GM21737 (cell line): ENCODE results near the gene ST6GAL2.

Experiments
- ATAC-seq: cut with Tn5 transposase; IDR thresholded peaks from one replicate; pipeline ENCODE4 v1.9.1; 2021; ENCODE audit warnings: mild to moderate bottlenecking, moderate library complexity; ENCODE audit not compliant: unreplicated experiment

Gene ST6GAL2

DNA sequence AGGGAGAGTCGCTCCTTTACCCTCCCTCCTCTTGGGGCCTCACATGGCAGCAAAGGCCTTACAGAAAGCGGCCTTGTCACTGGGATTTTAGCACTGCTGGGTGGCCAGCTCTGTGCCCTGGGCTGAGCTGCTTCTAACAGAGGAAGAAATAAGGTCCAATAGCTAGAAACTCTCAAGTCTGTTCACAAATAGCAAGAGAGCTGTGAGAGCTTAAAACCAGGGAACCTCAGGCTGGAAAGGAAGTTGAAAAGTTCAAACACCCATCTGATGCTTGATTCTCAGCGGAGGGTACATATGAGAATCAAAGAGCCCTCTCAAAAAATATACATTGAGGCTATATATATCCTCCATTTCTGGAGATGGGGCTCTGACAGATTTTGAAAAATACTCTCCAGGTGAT is 54.7 kb downstream of the ST6GAL2 start:
- ATAC-seq: no peak

DNA sequence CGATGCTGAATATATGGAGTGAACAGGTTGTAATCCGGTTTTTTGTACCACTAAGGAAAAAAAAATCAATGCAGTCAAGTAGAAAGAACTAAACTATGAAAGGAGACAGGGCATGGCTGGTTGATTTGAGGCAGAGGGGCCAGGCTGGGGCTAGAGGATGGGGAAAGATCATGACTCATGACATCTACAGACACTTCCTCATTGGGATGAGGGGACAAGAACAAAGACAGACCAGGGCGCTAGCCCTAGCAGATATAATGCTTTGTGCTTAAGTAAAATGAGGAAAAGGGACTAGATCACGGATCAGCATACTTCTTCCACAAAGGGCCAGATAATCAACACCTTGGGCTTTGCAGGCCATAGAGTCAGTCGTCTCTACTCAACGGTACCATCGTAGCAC is 55.8 kb downstream of the ST6GAL2 start:
- no peak for ATAC-seq

DNA sequence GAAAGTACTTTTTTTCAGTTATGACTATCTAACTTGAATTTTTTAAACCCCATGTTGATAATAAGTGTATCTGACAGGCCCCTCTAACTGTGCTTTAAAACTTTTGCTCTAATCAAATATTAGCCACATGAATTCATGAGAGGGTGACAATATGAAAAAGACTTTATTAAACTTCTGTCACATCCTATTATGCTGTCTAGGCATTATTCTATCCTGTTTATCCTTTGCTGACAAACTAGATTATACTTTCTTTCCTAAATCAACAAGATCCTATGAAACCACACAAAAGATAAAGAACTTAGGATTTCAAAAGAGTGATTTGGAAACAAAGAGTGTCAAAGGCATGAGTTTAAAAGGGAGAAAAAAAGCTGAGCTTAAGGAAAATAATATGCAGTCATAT is 57.8 kb downstream of the ST6GAL2 start:
- no peak for ATAC-seq

DNA sequence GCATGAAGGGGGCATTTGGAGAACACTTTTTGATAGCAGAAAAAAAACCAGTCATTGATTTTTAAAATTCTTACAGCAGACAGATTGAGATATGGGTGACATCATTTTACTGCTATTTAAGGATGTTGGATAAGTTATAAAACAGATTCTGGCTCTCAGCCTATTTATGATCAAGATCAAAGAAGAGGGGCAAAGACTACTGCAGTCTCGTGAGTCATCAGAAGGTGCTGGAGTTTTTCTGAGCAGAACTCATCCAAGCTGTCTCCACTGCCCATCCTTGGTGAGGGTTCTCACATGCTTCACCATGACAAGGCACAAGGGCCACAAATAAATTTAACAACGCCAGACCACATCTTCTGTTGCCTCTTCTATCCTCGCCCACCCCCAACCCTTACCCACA is 58.8 kb downstream of the ST6GAL2 start:
- no peak for ATAC-seq

DNA sequence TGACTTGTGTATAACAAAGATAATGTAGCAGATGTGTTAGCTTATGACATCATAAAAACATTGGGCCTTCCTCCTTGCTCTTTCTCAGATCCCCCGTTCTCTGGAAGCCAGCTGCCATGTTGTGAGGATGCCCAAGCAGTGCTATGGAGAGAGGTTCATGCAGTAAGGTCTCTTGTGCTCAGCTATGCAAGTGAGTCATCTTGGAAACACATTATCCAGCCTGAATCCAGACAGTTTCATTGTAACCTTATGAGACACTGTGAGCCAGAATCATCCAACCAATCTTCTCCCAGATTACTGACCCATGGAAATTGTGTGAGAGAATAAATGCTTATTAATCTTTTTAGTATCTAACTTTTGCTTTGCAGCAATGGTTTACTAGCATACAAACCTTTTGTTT is 60.8 kb downstream of the ST6GAL2 start:
- no peak for ATAC-seq

DNA sequence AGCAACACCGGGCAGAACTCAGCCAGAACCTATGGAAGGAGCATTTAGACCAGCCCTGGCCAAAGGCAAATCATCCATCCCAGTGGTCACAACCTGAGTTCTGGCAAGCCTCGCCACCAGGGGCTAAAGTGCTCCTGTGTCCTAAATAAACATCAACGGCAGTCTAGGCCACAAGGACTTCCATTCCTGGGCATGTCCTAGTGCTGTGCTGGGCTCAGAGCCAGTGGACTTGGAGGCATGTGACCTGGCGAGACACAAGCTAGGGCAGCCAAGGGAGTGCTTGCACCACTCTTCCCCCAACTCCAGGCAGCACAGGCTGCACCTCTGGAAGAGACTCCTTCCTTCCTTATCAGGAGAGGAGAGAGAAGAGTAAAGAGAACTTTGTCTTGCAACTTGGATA is 69.0 kb downstream of the ST6GAL2 start:
- no peak for ATAC-seq

DNA sequence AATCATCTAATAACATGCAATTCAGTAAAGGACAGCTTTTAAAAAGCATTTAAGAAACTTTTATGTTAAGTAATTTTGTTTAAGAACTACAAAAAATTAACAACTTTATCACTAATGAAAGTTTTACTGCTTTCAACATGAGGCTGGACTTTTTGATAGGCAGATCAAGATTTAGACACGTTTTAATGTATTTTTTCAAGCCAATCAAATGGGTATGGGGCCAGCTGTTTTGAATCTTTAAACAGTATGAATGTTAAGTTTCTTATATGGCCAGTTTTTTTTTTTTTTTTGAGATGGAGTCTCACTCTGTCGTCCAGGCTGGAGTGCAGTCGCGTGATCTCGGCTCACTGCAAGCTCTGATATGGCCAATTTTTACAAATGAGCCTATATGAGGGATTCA is 73.1 kb downstream of the ST6GAL2 start:
- ATAC-seq: no peak

DNA sequence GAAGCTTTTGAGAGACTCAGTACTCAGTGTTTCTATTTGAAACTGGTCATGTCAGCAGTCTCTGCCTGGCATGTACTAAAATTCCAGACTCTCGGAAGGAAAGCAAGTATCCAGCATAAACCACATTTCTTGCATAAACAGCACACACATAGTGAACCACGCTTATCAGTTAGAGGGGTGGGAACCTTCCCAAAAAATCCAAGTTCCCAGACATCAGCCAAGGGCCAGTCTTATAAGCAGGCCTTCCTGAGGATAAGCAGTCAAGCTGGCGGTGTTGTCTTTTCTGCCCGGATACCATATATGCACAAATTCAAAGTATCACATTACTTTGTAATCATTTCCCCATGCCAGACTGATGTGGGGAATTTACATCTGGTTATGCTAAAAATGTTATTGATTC is 73.6 kb downstream of the ST6GAL2 start:
- ATAC-seq: no peak

DNA sequence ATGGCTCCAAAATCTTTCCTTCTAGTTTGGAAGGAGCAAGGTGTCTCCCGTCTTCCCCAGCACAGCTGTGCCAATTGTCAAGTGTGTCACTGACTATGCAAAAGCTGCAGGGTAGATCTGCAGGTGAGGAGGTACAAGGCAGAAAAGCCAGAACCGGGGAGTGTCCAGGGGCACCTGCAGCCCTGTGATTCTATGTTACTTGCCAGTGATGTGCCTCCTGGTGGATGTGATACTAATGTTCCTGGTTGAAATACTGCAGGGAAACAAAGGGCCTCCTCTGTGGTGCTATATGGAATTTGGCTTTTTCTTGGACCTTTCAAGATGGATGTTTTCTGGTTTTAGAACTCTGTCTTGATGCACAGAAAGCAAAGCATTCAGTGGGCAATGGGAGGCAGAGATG is 80.3 kb downstream of the ST6GAL2 start:
- no peak for ATAC-seq

DNA sequence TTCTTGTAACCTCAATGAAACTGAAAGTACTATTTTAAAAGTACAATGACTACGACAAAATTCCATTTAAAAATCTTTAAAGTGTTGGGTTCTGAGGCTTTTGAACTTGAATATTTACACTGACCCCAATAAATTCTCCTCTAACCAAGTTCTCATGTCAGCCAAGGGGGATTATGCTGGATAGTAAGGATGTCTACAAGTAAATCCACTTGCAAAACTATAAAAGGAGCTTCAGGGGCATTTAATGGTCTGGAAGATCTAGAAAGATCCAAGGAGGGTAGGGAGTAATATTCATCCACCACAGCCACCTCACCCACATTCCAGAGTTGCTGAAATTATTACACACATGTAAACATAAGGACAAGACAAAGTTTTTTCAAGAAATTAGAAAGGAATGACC is 81.8 kb downstream of the ST6GAL2 start:
- ATAC-seq: no peak

DNA sequence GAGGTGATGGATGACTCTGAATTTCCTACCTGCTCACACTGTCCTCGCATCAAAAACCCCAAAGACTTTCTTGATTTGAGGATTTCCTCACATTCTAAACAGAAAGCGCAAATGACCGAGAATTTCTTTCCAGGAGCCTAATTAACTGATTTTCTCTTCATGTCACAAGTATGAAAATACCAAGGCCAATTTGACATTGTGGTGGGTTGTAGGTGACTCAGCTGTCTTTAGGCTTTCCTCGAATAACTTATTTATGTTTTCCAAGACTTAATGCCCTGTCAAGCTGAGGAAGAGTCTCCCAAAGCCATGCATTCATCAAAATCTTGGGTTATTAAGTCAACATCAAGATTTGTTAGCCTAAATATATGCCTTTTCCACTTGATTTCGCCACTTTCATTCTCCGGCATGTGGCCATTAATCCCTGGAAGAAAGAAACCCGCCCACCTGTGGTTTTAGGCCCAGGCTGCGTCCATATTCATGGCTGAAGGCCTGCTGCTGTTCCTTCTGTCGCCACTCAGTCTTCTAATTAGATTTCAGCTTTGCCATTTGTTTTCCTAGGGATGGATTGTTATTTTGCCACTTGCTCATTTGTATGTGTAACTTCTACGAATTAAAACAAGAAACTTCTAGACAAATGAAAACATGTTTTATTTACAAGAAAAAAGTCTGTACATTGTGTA is 84.9 kb downstream of the ST6GAL2 start:
- ATAC-seq: no peak

DNA sequence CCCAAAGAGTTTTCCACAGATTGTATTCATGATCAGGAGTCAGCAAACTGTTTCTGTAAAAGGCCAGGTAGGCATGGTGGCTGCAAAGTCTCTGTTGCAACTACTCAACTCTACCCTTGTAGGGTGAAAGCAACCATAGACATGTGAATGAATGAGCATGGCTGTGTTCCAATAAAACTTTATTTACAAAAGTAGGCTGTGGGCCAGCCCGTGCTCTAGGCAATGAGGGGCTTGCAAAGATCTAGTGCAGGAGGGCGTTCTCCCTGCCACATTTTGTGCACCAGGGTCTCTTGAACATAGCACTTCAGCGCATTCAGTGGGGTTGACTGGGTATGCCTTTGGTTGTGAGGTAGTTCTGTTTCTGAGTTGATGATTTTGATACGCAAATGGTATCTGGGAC is 85.8 kb downstream of the ST6GAL2 start:
- no peak for ATAC-seq

DNA sequence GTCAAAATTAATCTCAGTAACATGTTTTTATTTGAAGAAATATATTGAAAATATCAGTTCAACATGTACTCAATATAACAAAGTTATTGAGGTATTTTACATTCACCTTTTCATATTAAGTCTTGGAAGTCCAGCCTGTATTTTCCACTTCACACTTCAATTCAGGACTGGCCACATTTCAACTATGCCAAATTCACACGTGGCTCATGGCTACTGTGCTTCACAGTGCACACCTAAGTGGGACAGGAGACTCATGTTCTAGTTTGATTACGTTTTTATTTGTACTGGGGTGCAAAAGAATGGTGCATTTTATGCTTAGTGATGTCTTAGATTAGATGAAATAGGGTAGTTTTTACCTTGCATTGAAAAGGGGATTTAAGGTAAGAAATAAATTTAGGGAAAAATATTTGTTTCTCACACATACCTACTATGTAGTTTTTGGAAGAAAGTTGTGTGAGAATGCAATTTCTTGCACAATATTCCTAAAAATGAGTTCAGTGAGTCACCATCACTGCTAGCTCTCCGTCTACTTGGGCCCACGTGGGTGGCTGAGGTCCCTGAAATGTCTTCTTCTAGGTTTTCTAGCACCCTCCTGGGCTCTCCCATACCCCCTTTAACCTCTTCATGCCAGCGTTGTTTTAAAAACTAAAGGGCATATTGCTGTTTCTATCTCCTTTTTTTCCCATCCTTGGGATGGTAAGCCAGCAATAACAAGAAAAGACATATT is 87.0 kb downstream of the ST6GAL2 start:
- no peak for ATAC-seq

DNA sequence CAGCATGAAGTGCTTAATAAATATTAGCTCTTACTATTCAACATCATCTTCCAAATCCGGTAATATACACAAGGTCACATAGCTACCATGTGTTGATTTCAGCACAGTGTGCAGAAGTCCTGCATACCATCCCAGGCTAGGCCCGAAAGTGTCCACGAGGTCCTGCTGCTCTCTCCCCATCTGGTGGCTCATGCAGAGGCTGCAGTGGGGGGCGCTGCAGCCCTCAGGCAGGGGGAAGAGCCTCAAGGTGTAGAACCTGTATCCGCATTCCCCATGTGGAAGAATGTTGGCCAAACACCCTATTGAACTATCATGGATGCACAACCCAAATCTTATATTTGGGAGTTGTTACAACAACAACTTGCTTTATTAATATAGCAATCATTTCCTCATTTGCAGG is 88.5 kb downstream of the ST6GAL2 start:
- ATAC-seq: no peak

DNA sequence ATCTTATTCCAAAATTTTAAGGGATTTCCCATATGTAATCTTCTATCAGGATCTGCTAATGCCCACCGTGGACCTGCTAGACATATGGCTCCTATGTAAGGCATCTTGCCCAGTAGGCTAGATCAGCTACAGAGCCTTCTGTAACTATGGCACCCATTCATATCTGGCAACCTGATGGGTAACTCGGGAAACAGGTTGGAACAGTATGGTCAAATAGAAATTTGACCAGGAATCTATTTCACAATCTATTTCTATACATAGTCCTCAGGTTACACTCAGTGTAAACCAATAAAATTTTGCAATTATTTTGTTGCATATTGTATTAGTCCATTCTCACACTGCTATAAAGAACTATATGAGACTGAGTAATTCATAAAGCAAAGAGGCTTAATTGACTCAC is 93.3 kb downstream of the ST6GAL2 start:
- ATAC-seq: no peak

DNA sequence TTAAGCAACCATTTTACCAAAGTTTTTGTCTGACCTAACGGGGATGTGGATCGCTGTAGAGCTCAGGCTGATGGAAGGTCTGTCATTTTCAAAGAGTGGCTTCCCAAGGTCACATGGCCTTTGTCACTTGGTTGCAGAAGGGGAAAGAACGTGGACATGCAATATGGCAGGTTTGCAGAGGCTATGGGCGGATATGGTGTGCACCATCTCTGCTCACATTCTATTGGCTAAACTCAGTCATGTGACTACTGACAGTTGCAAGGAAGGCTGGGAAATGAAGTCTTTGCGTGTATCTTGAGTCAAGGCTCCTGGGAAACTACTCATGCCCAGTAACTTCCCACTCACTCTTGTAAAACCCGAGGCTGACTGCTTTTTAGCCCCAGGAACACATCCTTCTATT is 96.8 kb downstream of the ST6GAL2 start:
- ATAC-seq: no peak

DNA sequence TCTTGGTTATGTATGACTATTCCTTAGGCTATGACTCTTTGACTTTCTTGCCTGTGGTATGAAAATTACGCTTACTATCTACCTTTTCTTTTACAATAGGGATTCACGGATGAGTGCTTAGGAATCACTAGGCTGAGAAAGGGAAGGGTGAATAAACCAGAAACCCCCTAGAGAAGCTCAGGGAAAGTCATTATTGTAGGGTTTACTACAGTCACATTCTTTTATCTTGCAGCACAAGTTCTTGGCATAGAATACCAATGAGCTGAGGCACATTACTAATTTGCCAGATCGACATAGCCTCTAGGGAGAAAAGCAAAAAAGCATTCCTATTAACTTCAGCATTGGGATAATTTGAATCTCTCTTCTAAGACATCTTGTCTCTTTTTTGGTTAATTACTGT is 103.3 kb downstream of the ST6GAL2 start:
- no peak for ATAC-seq

DNA sequence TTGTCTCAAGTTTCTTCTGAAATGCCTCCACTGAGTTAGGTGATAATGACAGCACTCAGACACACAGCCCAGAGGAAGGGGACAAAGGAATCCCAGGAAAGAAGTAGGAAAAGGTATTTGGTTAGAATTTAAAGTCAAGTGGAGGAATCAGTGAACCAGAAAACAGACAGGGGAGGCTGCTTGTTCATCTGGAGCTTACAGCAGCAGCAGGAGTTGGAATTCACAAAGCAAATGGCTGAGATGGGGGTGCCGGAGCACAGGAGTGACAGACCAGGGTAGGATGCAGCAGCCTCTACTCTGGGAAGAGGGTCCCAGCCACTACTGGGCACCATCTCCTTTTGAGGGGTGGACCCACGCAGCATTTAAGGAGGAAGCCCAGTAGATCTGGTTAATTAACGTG is 104.8 kb downstream of the ST6GAL2 start:
- ATAC-seq: no peak

DNA sequence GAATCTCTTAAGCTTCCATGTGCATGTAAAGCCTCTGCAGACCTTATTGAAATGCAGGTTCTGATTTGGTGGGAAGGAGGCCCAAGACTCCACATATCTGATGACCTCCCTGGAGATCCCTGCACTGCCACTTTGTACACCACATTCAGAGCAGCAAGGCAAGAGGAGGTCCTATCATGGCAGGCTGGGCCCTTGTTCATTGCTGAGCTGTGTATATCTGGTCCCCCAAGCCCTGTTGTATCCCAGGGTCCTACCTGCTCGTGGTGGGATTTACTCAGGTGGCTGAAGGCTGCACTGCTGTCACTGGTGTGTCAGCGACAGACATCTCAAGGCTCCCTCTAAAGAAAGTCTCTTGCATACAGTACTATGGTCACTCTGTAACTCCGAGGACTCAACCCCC is 114.2 kb downstream of the ST6GAL2 start:
- no peak for ATAC-seq

DNA sequence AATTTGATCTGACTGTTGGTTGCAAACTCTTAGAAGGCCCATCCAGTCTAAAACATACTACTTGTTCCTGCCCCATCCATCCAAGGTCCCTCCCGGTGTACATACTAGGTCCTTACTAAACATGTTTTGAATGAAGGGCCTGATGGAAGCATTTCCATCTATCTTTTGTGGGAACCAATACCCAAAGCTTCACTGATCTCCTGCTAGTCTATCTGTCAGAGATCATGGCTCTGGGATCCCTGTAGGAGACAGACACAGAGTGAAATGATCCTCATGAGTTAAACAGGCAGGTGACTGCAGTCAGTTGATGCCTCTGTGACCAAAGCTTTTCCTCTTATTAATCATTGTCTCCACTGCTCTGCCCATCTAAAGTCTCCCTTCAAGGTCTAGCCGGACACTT is 115.0 kb downstream of the ST6GAL2 start:
- ATAC-seq: no peak

DNA sequence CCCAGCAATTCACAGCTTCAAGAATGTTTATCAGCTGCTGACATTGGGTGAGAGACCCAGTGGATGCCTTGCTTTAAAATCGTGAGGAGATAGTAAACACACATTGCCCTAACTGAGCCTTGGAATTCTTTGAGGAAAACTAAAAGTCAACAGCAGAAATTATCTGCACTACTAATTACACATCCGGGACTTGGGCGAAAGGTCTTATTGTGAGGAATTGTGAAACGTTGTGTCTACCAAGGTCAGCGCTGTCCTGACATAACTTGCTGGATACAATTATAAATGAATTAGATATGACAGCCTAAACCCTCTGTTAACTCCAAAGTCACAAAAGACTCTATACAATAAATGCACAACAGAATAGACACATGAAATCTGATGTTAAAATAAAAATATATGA is 121.4 kb downstream of the ST6GAL2 start:
- ATAC-seq: no peak

DNA sequence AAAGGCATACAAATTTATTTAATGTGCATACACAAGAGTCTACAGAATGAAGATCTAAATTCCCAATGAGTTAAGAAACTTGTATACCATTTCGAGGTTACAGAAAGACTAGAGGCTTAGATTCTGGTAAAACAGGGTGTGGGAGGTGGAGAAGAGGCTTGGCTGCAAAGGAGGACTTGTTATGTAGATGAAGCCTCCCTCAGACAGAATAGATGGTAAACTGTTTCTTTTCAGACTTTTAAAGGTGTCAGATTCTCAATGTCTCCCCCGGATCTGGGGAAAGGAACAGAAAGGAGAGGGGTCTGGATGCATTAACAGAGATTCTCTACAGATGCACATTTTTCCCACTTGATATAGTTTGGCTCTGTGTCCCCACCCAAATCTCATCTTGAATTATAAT is 126.0 kb downstream of the ST6GAL2 start:
- ATAC-seq: no peak
